HG03097 (cell line): ENCODE data around the gene KCNE2.

Experiments used
- ATAC-seq: cut with Tn5 transposase; IDR thresholded peaks from one replicate; pipeline ENCODE4 v1.9.1; 2021; ENCODE audit not compliant: unreplicated experiment, low FRiP score

Gene KCNE2

GRCh38 chr21:34363733-34364132 is at the start of gene KCNE2:
Gene KCNE2, plus strand, starts transcription at chr21:34364006. Its CDS starts 6,473 bp downstream, at chr21:34370479.
- ATAC-seq = no peak

- no peak for ATAC-seq
These were observed 44.2 kb upstream of the KCNE2 start for GRCh38 chr21:34319585-34319984.

GRCh38 chr21:34320011-34320410 is 43.8 kb upstream of the KCNE2 start:
- ATAC-seq = no peak

- ATAC-seq = no peak
These were observed 33.8 kb upstream of the KCNE2 start for GRCh38 chr21:34330055-34330454.

GRCh38 chr21:34331726-34332125 is 32.1 kb upstream of the KCNE2 start:
- ATAC-seq = no peak

GRCh38 chr21:34332347-34332746 is 31.5 kb upstream of the KCNE2 start:
- no peak for ATAC-seq

- ATAC-seq = no peak
These were observed 30.6 kb upstream of the KCNE2 start for GRCh38 chr21:34333121-34333739.

- no peak for ATAC-seq
These were observed 28.5 kb upstream of the KCNE2 start for GRCh38 chr21:34335316-34335715.

GRCh38 chr21:34336245-34336644 is 27.6 kb upstream of the KCNE2 start:
- no peak for ATAC-seq

- ATAC-seq = no peak
These were observed 26.9 kb upstream of the KCNE2 start for GRCh38 chr21:34336756-34337391.

- ATAC-seq = no peak
These were observed 26.1 kb upstream of the KCNE2 start for GRCh38 chr21:34337741-34338140.

GRCh38 chr21:34338226-34338625 is 25.6 kb upstream of the KCNE2 start:
- ATAC-seq = no peak

GRCh38 chr21:34340061-34340460 is 23.7 kb upstream of the KCNE2 start:
- ATAC-seq = no peak

- ATAC-seq = no peak
These were observed 21.3 kb upstream of the KCNE2 start for GRCh38 chr21:34342476-34342875.

GRCh38 chr21:34343347-34343746 is 20.5 kb upstream of the KCNE2 start:
- ATAC-seq = no peak

GRCh38 chr21:34343838-34344381 is 19.9 kb upstream of the KCNE2 start:
- no peak for ATAC-seq

GRCh38 chr21:34344584-34344983 is 19.2 kb upstream of the KCNE2 start:
- ATAC-seq = no peak

- ATAC-seq = no peak
These were observed 18.5 kb upstream of the KCNE2 start for GRCh38 chr21:34345091-34345871.

- no peak for ATAC-seq
These were observed 17.9 kb upstream of the KCNE2 start for GRCh38 chr21:34345892-34346291.

- ATAC-seq = no peak
These were observed 14.8 kb upstream of the KCNE2 start for GRCh38 chr21:34348890-34349519.

GRCh38 chr21:34351786-34352241 is 12.0 kb upstream of the KCNE2 start:
- no peak for ATAC-seq
